K562 (cell line): ENCODE data around the gene SEC24C. TPM values are rescaled to one million over a fixed set of nuclear protein-coding genes. Genes with fewer than 3 reads are reported as not detected.

Source experiments
- BRD9 ChIP-seq: fragments of 450-650 bp; IDR thresholded peaks from 2 replicates; pipeline ENCODE4 v1.6.1; 2018; ENCODE audit warnings: low read depth; ENCODE audit not compliant: partially characterized antibody
- CBX1 ChIP-seq: sonication (generic); IDR thresholded peaks from 2 replicates; pipeline ENCODE4 v1.6.1; 2016; ENCODE audit warnings: antibody characterized with exemption, low read depth, mild to moderate bottlenecking
- E2F4 ChIP-seq: sonication (generic); formaldehyde crosslinking; IDR thresholded peaks from 2 replicates; pipeline ENCODE4 v1.8.0; 2022; ENCODE audit warnings: mild to moderate bottlenecking, low read depth, missing genetic modification reagents
- E2F6 ChIP-seq, 2 experiments: IDR thresholded peaks; 2 replicates each; pipeline ENCODE4 v1.6.1; 2011; ENCODE audit warnings: borderline replicate concordance in 1 of 2, control low read depth in 1 of 2, low read depth in 1 of 2, low read length in 1 of 2, mild to moderate bottlenecking in 1 of 2, mixed read lengths in 1 of 2, moderate library complexity in 1 of 2; ENCODE audit not compliant: insufficient read depth in 1 of 2, insufficient read length in 1 of 2, poor library complexity in 1 of 2, severe bottlenecking in 1 of 2; ENCODE audit errors: extremely low read depth in 1 of 2
- HDGF ChIP-seq: fragments of 450-650 bp; IDR thresholded peaks from 2 replicates; pipeline ENCODE4 v1.6.1; 2016
- HINFP ChIP-seq: fragments of 450-650 bp; conservative IDR thresholded peaks from 2 replicates; pipeline ENCODE4 v1.6.1; 2016; ENCODE audit warnings: missing genetic modification characterization, low read depth, mild to moderate bottlenecking, control low read depth, missing compliant biosample characterization
- MGA ChIP-seq: fragments of 450-650 bp; IDR thresholded peaks from 2 replicates; pipeline ENCODE4 v1.6.1; 2016; ENCODE audit warnings: mild to moderate bottlenecking, moderate library complexity
- TGIF2 ChIP-seq: sonication (generic); formaldehyde crosslinking; IDR thresholded peaks from 2 replicates; pipeline ENCODE4 v1.8.1; 2022; ENCODE audit warnings: mild to moderate bottlenecking, missing genetic modification reagents, moderate library complexity
- ZC3H4 ChIP-seq: sonication (generic); formaldehyde crosslinking; IDR thresholded peaks from 2 replicates; pipeline ENCODE4 v1.9.0; 2021; ENCODE audit warnings: missing genetic modification reagents, borderline replicate concordance
- polyA plus RNA-seq, 8 experiments: library from polyadenylated mRNA; depleted of rRNA in 4 of 8; stranded (reverse) in 5 of 8; unstranded in 3 of 8; fragments of >200 nt; fragmentation: Nextera tagmentation in 2 of 8; fragmentation: Illumina TruSeq in 1 of 8; extraction: Ambion mirVana in 2 of 8; extraction: Trizol in 1 of 8; gene quantifications; 2 replicates each; pipeline versions ENCODE4 v1.2.1 to v1.2.3, GENCODE V29; 2011 to 2014; ENCODE audit warnings: inconsistent platforms in 1 of 8, missing spikeins in 1 of 8
- total RNA-seq, 7 experiments: library from RNA; depleted of rRNA in 6 of 7; stranded (reverse); fragments of >200 nt in 6 of 7; fragmentation: Illumina TruSeq in 2 of 7; extraction: Trizol in 2 of 7; gene quantifications; 2 replicates each; pipeline versions ENCODE4 v1.2.1 to v1.2.3, GENCODE V29; 2011 to 2021; ENCODE audit warnings: low replicate concordance in 1 of 7

The SEC24C gene
- total and polyA plus RNA-seq, 9 of the 15 experiments (the other 6 are each of a cell fraction or from before 2014, with no cell fraction given) = 19.0 to 115 (median 70.5) TPM

- TF ChIP-seq HINFP (tag) = peak; percentile 95
- peak; percentile 89; the same call in 1 of the 2 replicates for TF ChIP-seq CBX1
- TF ChIP-seq MGA = no peak
- TF ChIP-seq E2F4 (CRISPR knock-in tag) = no peak
- TF ChIP-seq E2F6 (IDR thresholded peaks at IDR 0.05; ENCODE audit: borderline replicate concordance in 1 of 2, extremely low read depth in 1 of 2, insufficient read depth in 1 of 2, insufficient read length in 1 of 2, low read depth in 1 of 2, low read length in 1 of 2, poor library complexity in 1 of 2, severe bottlenecking in 1 of 2) = no peak
- no peak for TF ChIP-seq HDGF
- TF ChIP-seq ZC3H4 (CRISPR knock-in tag) = no peak
- no peak for TF ChIP-seq BRD9
- 0 out of 2 replicates have a peak, but pooled peaks have one; percentile 37 for TF ChIP-seq TGIF2 (CRISPR knock-in tag)
Observed at GRCh38 chr10:73730153-73730906, 13.8 kb upstream of the SEC24C start (continued).
